Hindlimb muscle (tissue), 1 donor: Measurements from ENCODE around the gene KIF4A. TPM values are rescaled to one million over a fixed set of nuclear protein-coding genes. Genes with fewer than 3 reads are reported as not detected.

Experiments
- DNase-seq: peaks from one replicate; pipeline ENCODE4 v3.0.0-alpha.2; 2013
- polyA plus RNA-seq: library from polyadenylated mRNA; unstranded; fragments of 120-200 nt; gene quantifications from one replicate; pipeline ENCODE4 v1.2.1, GENCODE V29; 2013; ENCODE audit not compliant: insufficient read length

The KIF4A gene
- polyA plus RNA-seq, 1 donor, result 5.2 TPM

DNA sequence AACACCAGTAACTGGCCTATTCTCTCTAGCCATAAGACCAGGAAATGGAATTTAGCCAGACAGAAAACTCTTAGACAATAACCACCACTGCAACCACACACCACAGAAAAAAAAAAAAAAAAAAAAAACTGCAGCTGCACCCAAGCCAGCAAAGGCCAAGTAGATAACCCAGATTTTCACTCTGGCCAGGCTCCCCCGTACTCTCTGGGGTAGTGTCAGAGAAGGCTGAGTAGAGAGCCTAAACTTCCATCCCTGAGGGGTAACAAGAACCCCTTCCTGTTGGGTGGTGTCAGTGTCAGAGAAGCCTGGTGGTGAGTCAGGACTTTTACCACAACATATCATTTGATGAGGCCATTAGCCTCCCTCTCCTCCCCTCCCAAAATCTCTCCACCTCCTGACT, 149.1 kb downstream of the KIF4A start:
- DNase-seq, result no peak

DNA sequence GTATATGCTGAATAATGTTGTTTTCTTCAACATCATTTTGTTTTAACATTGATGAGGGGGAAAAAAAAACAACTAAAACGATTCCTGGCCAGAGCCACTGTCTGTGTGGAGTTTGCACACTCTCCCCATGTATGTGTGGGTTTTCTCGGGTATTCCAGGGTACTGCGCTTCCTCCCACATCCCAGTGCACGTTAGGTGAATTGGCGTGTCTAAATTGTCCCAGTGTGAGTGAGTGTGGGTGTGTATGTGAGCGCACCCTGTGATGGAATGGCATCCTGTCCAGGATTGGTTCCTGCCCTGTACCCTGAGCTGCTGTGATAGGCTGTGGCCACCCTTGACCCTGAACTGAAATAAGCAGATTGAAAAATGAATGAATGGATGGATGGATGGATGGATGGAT, 152.3 kb downstream of the KIF4A start:
- DNase-seq, result no peak

DNA sequence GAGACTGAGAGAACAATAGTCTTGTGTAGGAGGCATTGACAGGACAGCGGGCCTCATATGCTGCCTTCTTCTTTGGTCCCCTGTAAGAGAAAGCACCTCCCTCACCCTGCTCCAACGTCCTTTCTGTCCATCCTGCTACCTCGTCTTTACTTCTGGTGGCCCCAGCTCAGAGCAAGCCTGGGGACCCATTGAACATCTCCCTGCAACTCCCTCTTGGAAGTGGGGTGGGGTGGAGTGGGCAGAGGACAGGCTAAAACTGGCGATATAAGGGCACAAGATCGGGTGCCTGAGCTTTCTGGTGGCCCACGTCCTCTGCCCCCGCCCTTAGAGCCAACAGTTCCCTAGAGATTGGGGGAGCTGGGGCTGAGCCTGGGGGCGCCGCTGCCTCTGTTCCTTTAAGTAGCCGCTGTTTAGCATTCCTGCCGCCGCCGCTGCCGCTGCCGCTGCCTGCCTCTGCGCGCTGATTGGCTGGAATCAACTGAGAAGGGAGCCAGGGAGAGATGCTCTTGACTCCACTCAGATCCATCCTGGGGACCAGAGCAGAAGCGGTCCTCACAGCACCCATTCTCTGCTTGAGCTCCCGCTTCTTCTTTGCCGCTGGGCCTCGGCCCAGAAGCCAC, 154.5 kb downstream of the KIF4A start, which contains the start of gene DLG3:
DLG3 (plus strand) TSS at position 510 of the 620 bp plus-strand sequence. CDS start 367 bp downstream, outside the sequence.
- no peak for DNase-seq

DNA sequence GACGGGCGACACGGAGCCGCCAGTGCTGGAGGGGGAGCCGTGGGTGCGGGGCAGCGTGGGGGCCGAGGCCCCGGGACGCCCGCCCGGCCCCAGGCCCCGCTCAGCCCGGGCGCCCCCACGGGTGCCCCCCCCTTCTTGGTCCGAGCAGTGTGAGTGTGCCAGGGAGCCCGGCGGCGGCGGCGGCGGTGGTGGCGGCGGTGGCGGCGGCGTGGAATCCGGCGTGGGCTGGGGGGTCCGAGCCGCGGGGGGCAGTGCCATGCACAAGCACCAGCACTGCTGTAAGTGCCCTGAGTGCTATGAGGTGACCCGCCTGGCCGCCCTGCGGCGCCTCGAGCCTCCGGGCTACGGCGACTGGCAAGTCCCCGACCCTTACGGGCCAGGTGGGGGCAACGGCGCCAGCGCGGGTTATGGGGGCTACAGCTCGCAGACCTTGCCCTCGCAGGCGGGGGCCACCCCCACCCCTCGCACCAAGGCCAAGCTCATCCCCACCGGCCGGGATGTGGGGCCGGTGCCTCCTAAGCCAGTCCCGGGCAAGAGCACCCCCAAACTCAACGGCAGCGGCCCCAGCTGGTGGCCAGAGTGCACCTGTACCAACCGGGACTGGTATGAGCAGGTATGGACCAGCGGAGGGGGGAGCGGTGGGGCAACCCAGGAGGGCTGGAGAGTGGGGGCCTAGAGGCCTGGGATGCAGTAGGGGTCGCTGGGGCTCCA, 155.2 kb downstream of the KIF4A start:
- DNase-seq, result no peak

DNA sequence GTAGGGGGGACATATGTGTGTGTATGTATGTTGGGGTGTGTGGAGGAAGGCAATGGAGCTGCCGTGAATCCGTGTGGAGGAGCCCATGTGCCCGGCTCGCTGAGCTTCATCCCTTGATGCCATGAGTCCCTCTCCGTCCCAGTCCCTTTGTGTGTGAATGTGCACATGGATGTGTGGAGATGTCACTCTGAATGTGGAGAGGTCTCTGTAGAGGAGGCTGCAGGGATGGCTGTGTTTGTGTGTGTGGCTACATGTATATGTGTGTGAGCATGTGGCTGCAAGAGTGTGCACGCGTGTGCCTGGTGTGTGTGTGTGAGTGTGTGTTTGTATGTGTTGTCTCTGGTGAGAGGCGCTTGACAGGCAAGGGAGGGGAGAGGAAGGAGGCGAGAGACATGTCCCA, 156.0 kb downstream of the KIF4A start:
- DNase-seq, result no peak

DNA sequence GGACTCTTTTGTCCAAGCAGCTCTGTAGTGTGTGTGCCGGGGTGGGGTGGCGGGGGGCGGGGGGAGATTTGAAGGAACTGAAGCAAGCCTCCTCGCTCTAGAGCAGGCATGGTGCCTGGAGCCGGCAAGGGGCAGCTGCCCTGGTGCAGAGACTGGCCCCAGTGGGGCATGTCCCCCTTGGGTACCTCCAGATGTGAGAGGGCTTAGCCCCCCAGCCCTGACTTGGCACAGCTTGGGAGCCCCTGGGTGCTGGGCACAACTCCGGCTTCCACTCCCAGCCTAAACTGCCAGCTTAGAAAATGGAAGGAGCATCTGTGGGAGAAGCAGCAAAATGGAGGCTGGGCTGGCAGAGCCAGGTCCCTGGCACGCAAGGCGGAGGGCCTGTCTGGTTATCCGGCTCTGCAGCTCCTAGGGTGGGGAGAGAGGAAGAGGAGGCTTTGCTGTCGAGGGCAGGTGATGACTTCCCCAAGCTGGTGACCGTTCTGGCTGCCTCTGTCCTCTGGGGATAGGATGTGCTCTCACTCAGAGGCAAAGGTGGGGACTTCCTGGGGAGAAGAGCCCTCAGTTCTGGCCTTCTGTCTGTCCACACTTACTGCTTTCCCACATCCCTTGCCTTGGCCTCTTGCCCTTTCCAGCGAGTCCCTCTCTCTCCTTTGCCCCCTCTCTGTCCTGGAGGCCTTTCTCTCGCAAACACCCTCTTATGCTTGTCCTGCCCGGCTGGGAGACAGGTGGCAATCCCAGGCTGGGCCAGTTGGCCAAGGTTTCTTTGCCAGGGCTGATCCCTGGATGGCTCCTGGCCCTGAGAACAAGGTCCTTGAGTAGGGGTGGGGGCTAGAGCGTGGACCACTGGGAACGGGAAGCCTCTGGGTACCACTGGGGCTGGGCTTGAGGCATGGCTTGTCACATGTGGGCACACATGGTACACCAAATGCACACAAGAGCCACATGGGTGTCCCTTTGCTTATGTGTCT, 156.8 kb downstream of the KIF4A start:
- no peak for DNase-seq

DNA sequence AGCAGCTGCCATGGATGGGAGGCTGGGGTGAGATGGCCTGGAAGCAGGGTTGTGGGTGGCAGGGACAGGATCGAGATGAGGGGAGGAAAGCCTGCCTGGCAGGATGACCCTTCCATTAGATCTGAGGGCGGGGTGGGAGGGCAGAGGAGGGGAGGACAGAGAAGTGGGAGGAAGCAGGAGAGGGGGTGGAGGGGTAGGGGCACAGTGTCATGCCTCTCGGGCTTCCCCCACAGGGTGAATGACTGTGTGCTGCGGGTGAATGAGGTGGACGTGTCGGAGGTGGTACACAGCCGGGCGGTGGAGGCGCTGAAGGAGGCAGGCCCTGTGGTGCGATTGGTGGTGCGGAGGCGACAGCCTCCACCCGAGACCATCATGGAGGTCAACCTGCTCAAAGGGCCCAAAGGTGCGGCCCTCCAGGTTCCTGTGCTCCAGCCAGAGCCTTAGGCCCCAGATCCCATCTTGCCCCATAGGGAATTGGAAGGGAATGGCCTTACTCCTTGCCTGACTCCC, 159.6 kb downstream of the KIF4A start:
- no peak for DNase-seq

DNA sequence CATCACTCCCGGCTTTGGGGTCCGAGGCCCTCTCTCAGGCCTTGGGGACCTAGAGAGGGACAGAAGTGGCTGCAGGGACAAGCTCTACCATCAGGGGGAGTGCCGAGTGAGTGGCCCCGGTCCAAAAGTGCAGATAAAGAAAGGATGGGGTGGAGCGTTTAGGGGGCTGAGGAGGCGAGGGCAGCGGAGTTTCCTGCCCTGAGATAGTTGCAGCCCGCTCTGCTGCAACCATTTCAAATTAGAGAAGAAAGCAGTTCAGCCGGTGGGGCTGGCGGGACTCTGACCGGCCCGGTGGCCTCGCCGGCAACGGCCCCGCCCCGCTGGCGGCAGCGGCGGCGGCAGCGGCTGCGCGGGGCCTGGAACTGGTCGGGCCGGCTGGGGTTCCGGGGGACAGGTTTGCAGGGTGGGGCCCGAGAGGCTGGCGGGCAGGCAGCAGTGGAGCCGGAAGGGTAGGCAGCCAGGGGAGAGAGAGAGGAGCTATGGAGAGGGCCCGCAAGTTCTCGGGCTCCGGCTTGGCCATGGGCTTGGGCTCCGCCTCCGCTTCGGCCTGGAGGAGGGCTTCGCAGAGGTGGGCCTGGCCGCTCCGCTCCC, 162.3 kb downstream of the KIF4A start:
- DNase-seq, result no peak

DNA sequence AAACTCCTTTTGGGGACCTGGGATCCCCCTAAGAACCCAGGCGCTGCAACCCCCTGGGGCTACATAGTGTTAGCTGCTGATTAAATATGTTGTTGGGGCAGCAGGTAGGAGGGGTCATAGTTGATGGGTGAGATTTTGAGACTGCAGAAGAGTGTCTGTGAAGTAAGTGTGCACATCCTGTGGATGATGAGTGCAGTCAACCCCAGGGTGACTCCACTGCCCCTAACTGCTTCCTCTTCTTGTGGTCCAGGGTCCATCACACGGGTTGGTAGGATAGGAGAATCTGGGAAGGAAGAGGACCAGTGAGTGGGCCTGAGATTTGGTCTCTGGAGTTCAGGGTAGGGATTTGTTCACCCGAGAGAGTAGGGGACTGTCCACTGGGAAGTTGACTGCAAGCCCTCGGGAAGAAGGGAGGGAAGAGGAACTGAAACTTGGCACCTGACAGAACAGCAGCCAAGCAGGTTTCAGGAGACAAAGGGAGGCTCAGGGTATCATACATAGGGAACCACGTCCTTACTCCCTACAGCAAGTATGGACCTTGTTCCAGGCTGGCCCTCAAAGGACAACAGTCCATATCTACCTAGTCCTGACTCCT, 163.2 kb downstream of the KIF4A start:
- no peak for DNase-seq

DNA sequence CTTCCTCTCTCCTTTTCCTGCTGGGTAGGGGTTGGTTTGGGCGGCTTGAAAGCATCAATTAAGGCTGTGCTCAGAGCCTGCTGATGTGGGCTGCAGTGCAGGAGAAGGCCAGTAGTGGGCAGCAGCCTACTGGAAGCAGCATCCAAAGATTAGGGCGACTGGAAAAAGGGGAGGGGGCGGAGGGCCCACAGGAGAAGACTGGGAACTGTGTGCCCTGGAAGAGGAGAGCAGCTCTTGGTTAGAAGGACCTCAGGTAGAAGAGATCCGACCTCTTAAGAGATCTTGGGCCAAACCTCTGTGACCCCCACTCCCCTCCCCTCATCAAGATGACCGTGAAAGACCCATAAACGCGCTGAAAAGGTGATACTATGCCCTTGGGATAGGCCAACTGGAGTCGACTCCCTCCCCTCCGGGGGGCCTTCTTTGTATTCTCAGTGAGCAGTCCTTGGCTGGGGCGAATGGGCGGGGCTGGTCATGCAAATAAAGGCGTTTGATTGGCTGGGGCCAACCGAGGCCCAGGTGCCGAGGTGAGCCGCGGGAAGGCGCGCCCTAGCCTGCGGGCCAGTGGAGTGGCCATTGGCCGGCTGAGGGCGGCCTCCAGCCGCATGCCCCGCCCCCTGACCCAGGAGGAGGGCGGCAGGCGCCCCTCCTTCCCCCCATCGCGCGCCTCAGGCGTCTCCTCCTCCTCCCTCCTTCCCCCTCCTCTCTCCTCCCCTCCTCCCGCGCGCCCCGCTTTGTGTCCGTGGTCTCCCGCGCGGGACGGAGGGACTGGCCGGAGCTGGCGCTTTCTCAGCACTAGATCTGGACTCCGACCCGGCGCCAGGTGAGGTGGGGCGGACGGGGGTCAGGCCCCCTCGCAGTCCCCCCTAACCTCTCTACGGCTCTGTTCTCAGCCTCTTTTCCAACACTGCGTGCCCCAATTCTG, 164.8 kb downstream of the KIF4A start:
- DNase-seq, result peak; percentile 64

DNA sequence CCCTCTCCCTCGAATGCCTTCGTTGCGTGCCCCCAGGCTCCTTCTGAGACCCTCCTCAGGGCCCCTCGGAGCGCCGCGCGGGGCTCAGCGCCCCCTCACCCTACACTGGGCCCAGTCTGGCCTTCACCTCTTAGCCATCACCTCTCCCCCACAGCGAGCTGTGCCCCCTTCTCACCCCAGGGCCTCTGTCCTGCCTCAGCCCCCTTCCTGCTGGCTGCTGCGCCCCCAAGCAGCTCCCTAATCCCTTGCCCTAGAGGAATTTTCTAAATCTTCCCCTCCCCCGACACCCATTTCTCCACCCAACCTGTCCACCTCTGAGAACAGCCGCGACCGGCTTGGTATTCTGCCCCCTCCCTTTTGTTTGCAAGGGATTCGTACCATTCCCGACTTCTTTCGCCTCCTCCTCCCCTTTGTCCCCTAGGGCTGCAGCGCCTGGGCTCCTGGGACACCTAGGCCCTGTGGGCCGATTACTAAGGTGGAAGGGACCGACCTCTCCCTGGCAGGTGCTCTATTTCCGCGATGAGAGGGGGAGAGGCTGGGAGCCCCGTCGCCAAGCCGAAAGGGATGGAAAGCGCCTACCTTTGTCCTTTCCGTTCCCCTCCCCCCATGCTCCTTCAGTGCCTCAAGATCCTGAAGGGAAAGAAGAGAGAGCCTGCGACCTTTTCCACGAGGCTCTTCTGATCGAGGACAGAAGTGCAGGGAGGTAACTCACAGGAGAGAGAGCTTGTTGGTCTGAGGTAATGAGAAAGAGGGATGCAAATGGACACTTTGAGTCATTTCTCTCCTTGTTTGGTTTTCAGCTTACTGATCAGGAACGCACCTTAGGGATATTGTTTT, 165.7 kb downstream of the KIF4A start:
- DNase-seq, result no peak

DNA sequence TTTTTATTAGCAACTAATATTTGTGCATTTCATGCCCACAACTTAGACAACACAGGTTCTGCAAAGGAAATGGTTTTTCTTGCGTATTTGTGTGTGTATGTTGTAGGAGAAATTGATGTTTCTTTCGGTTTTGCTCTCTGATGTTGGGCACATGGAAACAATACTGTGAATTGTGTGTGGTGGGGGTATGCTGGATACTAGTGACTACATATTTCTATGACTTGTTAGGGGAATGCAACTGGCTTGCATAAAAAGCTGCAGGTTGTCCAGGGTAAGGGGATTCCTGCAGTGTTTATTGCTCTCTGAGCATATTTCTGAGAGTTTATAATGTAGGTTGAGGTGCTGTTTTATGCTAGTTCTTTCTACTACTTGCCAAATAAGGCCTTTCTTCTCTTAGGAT, 166.4 kb downstream of the KIF4A start:
- DNase-seq, result no peak

DNA sequence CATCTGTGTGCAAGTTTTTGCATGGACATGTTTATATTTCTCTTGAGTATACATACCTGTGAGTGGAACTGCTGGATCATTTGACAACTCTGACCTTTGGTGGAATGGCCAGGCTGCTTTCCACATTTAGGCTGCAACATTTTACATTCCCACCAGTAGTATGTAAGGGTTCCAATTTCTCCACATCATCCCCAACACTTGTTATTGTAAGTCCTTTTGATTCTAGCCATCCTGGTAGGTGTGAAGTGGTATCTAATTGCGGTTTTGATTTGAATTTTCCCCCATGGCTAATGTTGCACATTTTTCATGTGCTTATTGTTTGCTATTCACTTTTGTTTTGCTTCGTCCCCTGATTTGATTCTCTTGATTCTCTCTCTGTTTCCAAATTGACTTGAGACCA, 171.1 kb downstream of the KIF4A start:
- no peak for DNase-seq

DNA sequence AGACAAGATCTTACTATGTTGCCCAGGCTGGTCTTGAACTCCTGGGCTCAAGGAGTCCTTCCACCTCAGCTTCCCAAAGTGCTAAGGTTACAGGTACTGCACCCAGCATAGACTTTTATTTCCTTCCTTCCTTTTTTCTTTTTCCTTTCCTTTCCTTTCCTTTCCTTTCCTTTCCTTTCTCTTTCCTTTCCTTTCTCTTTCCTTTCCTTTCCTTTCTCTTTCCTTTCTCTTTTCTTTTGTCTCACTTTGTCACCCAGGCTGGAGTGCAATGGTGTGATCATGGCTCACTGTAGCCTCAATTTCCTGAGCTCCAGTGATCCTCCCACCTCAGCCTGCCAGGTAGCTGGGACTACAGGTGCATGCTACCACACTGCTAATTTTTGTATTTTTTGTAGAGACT, 174.1 kb downstream of the KIF4A start:
- no peak for DNase-seq

DNA sequence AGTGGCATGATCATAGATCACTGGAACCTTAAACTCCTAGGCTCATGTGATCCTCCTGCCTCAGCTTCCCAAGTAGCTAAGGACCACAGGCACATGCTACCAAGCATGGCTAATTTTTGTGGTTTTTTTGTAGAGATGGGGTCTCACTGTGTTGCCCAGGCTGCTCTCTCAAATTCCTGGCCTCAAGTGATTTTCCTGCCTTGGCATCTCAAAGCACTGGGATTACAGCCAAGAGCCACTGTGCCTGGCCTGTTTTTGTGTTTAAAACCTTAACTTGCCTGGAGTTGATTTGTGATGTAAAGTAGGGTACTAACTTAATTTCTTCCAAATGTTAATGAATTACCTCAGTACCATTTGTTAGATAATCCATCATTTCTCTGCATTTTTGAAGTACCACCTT, 177.1 kb downstream of the KIF4A start:
- no peak for DNase-seq

DNA sequence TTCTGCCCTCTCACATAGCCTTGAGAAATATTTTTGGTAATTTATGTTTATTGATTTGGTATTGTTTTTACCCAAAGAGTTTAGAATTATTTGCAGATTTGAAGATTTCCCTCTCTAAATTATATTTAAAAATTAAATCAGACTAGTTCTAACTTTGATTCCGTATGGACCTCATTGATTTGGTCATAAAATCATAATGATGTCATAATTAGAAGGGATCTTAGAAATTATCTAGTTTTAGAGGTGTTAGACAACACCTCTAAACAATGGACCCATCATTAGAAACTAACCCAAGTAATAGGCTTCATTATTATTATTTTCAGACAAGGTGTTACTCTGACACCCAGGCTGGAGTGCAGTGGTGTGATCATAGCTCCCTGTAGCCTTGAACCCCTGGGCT, 178.8 kb downstream of the KIF4A start:
- DNase-seq, result no peak
